Activated T-cell treated with anti-CD3 and anti-CD28 coated beads, Interleukin-2, amount 50 U/mL, for 48 hours (primary cell): ENCODE results near the gene ALDH1L1.

Source experiments
- DNase-seq, 2 experiments: peaks; one replicate each; pipeline ENCODE4 v3.0.0-alpha.2; 2020

The ALDH1L1 gene

GRCh38 chr3:126132751-126133511 is 47.5 kb downstream of the ALDH1L1 start:
- no peak for DNase-seq

- DNase-seq: peak in 1 of 2 experiments; percentile 9
These were observed 48.3 kb downstream of the ALDH1L1 start for GRCh38 chr3:126131881-126132750.

- peak in 1 of 2 experiments; percentile 6 for DNase-seq
These were observed 49.2 kb downstream of the ALDH1L1 start for GRCh38 chr3:126130981-126131745.

- DNase-seq: peak in 1 of 2 experiments; percentile 12
These were observed 50.1 kb downstream of the ALDH1L1 start for GRCh38 chr3:126130081-126130855.

GRCh38 chr3:126129398-126129891 is 50.9 kb downstream of the ALDH1L1 start:
- no peak for DNase-seq

- DNase-seq: peak in 1 of 2 experiments; percentile 2
These were observed 51.6 kb downstream of the ALDH1L1 start for GRCh38 chr3:126128504-126129397.

- peak in 1 of 2 experiments; percentile 1 for DNase-seq
These were observed 52.5 kb downstream of the ALDH1L1 start for GRCh38 chr3:126127904-126128303.

- peak in 1 of 2 experiments; percentile 8 for DNase-seq
These were observed 52.9 kb downstream of the ALDH1L1 start for GRCh38 chr3:126127452-126127851.

GRCh38 chr3:126126811-126127431 is 53.5 kb downstream of the ALDH1L1 start:
- peak in 1 of 2 experiments; percentile 5 for DNase-seq

GRCh38 chr3:126126286-126126685 is 54.1 kb downstream of the ALDH1L1 start:
- DNase-seq: peak in 1 of 2 experiments; percentile 9

- DNase-seq: no peak
These were observed 54.6 kb downstream of the ALDH1L1 start for GRCh38 chr3:126125781-126126251.

GRCh38 chr3:126125341-126125740 is 55.0 kb downstream of the ALDH1L1 start:
- no peak for DNase-seq

GRCh38 chr3:126124896-126125295 is 55.5 kb downstream of the ALDH1L1 start:
- DNase-seq: no peak

- no peak for DNase-seq
These were observed 56.1 kb downstream of the ALDH1L1 start for GRCh38 chr3:126124148-126124868.

GRCh38 chr3:126121632-126122031 is 58.8 kb downstream of the ALDH1L1 start:
- DNase-seq: no peak

GRCh38 chr3:126121074-126121473 is 59.3 kb downstream of the ALDH1L1 start:
- DNase-seq: no peak

GRCh38 chr3:126119976-126120375 is 60.4 kb downstream of the ALDH1L1 start:
- DNase-seq: no peak

GRCh38 chr3:126119008-126119675 is 61.2 kb downstream of the ALDH1L1 start:
- no peak for DNase-seq

- peak in 1 of 2 experiments; percentile 5 for DNase-seq
These were observed 61.8 kb downstream of the ALDH1L1 start for GRCh38 chr3:126118591-126118990.
